Activated T-cell treated with anti-CD3 and anti-CD28 coated beads, Interleukin-2, amount 50 U/mL, for 72 hours (primary cell): ENCODE data around the gene TMEM87B. TPM values are rescaled to one million over a fixed set of nuclear protein-coding genes. Genes with fewer than 3 reads are reported as not detected.
"Not testable (repeated sequence)": the region's sequence is repeated elsewhere in the genome, so short reads cannot be mapped to it uniquely, and the experiment has no call there.

Experiments used
- ATAC-seq, 2 donors: fragments of 150-1000 bp; cut with Tn5 transposase; replicated peaks in 1 of 2; 2 replicates each; pipeline ENCODE4 v1.10.0; 2021; ENCODE audit warnings: moderate library complexity in 2 of 2, mild to moderate bottlenecking in 1 of 2
- DNase-seq, 2 donors: peaks; one replicate each; pipeline ENCODE4 v3.0.0; 2021 to 2022; ENCODE audit warnings: mixed read lengths in 1 of 2
- H3K27ac Mint-ChIP-seq: one replicate; pipeline ENCODE4 v1.8.0; 2022; ENCODE audit warnings: mild to moderate bottlenecking, moderate library complexity, mixed read lengths
- H3K27me3 Mint-ChIP-seq: one replicate; pipeline ENCODE4 v1.8.0; 2022; ENCODE audit warnings: low read depth, mixed read lengths
- H3K36me3 Mint-ChIP-seq, 2 donors: one replicate each; pipeline ENCODE4 v1.8.0; 2022; ENCODE audit warnings: mixed read lengths in 2 of 2, mild to moderate bottlenecking in 1 of 2; ENCODE audit not compliant: insufficient read depth in 2 of 2
- H3K4me1 Mint-ChIP-seq: one replicate; pipeline ENCODE4 v1.8.0; 2022; ENCODE audit warnings: low read depth, mixed read lengths
- H3K4me3 Mint-ChIP-seq, 2 donors: one replicate each; pipeline ENCODE4 v1.8.0; 2022; ENCODE audit warnings: mild to moderate bottlenecking in 2 of 2, mixed read lengths in 2 of 2, moderate library complexity in 2 of 2
- H3K9me3 Mint-ChIP-seq, 2 donors: one replicate each; pipeline ENCODE4 v1.8.0; 2022; ENCODE audit warnings: mixed read lengths in 2 of 2
- total RNA-seq, 2 donors: library from RNA; stranded (reverse); gene quantifications; one replicate each; pipeline ENCODE4 v1.2.3, GENCODE V29; 2022

Gene TMEM87B
- total RNA-seq, 2 donors from 2014 or later, result 31.2 to 36.4 TPM

DNA sequence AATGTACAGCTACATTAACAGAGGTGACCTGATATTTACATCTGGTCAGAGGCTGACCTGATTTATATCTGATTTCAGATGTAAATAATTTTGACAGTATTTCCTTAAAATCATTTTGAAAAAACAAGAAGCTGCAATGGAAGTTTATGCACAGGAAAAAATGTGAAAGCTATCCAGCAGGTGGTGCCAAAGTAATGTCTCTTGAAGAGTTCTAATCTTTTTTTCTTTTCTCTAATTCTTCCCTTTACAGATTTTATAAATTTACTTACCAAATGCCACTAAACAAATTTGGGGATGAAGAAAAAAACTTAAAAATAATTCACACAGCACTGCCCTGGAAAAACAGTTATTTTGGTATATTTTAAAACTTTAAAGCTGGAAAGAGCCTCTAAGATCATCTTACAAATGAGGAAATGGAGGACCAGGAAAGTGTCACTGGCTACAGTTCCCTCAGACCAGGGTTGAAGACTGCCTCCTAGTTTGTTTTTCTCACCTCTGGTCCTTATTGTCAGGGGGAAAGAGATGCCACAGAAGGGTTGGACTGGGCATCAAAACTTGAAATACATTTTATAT, 66.7 kb downstream of the TMEM87B start:
- peaks cover 3 to 9% of the 10 kb centered on the region in 2 donors for H3K9me3 Mint-ChIP-seq
- peaks cover 10% of the 10 kb centered on the region for H3K4me1 Mint-ChIP-seq
- ATAC-seq (no peak), DNase-seq (peak; percentile 35 to 52)
- H3K4me3 Mint-ChIP-seq, result no peak overlapping the region
- H3K27me3 Mint-ChIP-seq, result no peaks in the 10 kb centered on the region
- peaks cover 6 to 26% of the 10 kb centered on the region in 2 donors for H3K36me3 Mint-ChIP-seq
- no peak overlapping the region for H3K27ac Mint-ChIP-seq

- Mint-ChIP-seq H3K9me3 (peaks cover 10 to 12% of the 10 kb centered on the region in 2 donors), H3K4me1 (peaks cover 5% of the 10 kb centered on the region), H3K27me3 (no peaks in the 10 kb centered on the region), H3K36me3 (peaks cover 5 to 20% of the 10 kb centered on the region in 2 donors), H3K27ac (no peak overlapping the region), H3K4me3 (no peak overlapping the region)
- DNase-seq, result no peak
- no peak for ATAC-seq
Observed at GRCh38 chr2:112129060-112129459, 74.0 kb downstream of the TMEM87B start.

- H3K27me3 Mint-ChIP-seq, result peaks cover 15% of the 10 kb centered on the region
- H3K4me1 Mint-ChIP-seq, result peaks cover 5% of the 10 kb centered on the region
- H3K36me3 Mint-ChIP-seq, result peaks cover 3 to 6% of the 10 kb centered on the region in 2 donors
- no peak overlapping the region for H3K27ac Mint-ChIP-seq
- peaks cover 4% of the 10 kb centered on the region in 2 donors for H3K9me3 Mint-ChIP-seq
- DNase-seq, result no peak
- ATAC-seq, result no peak
- H3K4me3 Mint-ChIP-seq, result no peak overlapping the region
Observed at GRCh38 chr2:112133344-112133743, 78.3 kb downstream of the TMEM87B start.

DNA sequence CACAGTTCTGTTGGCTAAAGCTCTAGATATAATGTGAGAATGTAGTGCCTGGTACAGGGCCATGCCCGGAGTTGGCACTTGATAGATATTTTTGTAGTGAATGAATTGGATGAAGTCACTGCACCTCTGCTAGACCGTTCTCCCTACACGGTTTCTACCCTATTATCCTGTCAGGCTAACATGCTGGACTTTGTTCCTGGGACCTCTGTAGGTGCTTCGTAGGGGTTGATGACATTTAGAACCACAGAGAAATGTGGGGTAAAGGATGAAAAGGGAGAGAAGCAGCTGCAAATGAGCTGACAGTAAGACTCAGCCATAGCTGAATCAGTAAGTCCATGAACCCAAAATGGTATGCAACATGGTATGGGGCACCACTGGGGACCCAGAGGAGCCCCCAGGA, 79.1 kb downstream of the TMEM87B start:
- peaks cover 3 to 5% of the 10 kb centered on the region in 2 donors for H3K36me3 Mint-ChIP-seq
- peaks cover 15% of the 10 kb centered on the region for H3K27me3 Mint-ChIP-seq
- peaks cover 3 to 4% of the 10 kb centered on the region in 2 donors for H3K9me3 Mint-ChIP-seq
- ATAC-seq (no peak), DNase-seq (no peak)
- no peak overlapping the region for H3K27ac Mint-ChIP-seq
- H3K4me3 Mint-ChIP-seq, result no peak overlapping the region
- H3K4me1 Mint-ChIP-seq, result peaks cover 5% of the 10 kb centered on the region

GRCh38 chr2:112136096-112136495, 81.0 kb downstream of the TMEM87B start:
- no peak overlapping the region for H3K27ac Mint-ChIP-seq
- peaks cover 5% of the 10 kb centered on the region for H3K4me1 Mint-ChIP-seq
- H3K4me3 Mint-ChIP-seq, result no peak overlapping the region
- no peak for ATAC-seq
- no peak for DNase-seq
- H3K27me3 Mint-ChIP-seq, result peaks cover 23% of the 10 kb centered on the region
- peaks cover 3 to 4% of the 10 kb centered on the region in 2 donors for H3K9me3 Mint-ChIP-seq
- H3K36me3 Mint-ChIP-seq, result peaks cover 3 to 5% of the 10 kb centered on the region in 2 donors

GRCh38 chr2:112137516-112138158, 82.6 kb downstream of the TMEM87B start:
- no peak for DNase-seq
- peak overlapping the region; percentile 64 to 72 for H3K4me3 Mint-ChIP-seq
- no peak overlapping the region for H3K27ac Mint-ChIP-seq
- H3K4me1 Mint-ChIP-seq, result peaks cover 2% of the 10 kb centered on the region
- H3K27me3 Mint-ChIP-seq, result peaks cover 23% of the 10 kb centered on the region
- H3K9me3 Mint-ChIP-seq, result peaks cover 0 to 2% of the 10 kb centered on the region in 2 donors
- ATAC-seq, result peak; percentile 68 to 71
- peaks cover 1 to 4% of the 10 kb centered on the region in 2 donors for H3K36me3 Mint-ChIP-seq

- H3K4me3 Mint-ChIP-seq, result peak within 1 kb of the TSS; percentile 64 to 72
- peaks cover 23% of the 10 kb centered on the region for H3K27me3 Mint-ChIP-seq
- no peaks in the 10 kb centered on the region for H3K4me1 Mint-ChIP-seq
- ATAC-seq (peak; percentile 42 to 52), DNase-seq (no peak)
- H3K9me3 Mint-ChIP-seq, result no peaks in the 10 kb centered on the region
- no peak within 1 kb of the TSS for H3K27ac Mint-ChIP-seq
- no peaks in the 10 kb centered on the region for H3K36me3 Mint-ChIP-seq
Observed at GRCh38 chr2:112138159-112139032, 83.3 kb downstream of the TMEM87B start, which contains the start of gene FBLN7. FBLN7 (plus strand) TSS chr2:112138385; CDS start chr2:112138656, 271 bp downstream.

- not testable (repeated sequence) for H3K4me1 Mint-ChIP-seq, H3K9me3 Mint-ChIP-seq, H3K4me3 Mint-ChIP-seq, DNase-seq, H3K36me3 Mint-ChIP-seq, ATAC-seq, H3K27ac Mint-ChIP-seq
- peaks cover 23% of the 10 kb centered on the region for H3K27me3 Mint-ChIP-seq
Observed at GRCh38 chr2:112139033-112139614, 84.1 kb downstream of the TMEM87B start.

DNA sequence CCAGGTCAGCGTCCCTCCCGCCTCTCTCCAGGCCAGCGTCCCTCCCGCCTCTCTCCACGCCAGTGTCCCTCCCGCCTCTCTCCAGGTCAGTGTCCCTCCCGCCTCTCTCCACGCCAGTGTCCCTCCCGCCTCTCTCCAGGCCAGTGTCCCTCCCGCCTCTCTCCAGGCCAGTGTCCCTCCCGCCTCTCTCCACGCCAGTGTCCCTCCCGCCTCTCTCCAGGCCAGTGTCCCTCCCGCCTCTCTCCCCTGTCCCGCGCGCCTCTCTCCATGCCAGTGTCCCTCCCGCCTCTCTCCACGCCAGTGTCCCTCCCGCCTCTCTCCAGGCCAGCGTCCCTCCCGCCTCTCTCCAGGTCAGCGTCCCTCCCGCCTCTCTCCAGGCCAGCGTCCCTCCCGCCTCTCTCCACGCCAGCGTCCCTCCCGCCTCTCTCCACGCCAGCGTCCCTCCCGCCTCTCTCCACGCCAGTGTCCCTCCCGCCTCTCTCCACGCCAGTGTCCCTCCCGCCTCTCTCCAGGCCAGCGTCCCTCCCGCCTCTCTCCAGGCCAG, 84.7 kb downstream of the TMEM87B start:
- H3K36me3 Mint-ChIP-seq, H3K9me3 Mint-ChIP-seq, H3K27ac Mint-ChIP-seq, H3K4me1 Mint-ChIP-seq, ATAC-seq, H3K4me3 Mint-ChIP-seq, DNase-seq: not testable (repeated sequence)
- H3K27me3 Mint-ChIP-seq, result peaks cover 23% of the 10 kb centered on the region

GRCh38 chr2:112140205-112140802, 85.2 kb downstream of the TMEM87B start:
- Mint-ChIP-seq H3K4me3 (peak overlapping the region in 1 of 2 donors; percentile 29), H3K36me3 (no peaks in the 10 kb centered on the region), H3K4me1 (no peaks in the 10 kb centered on the region), H3K27ac (no peak overlapping the region), H3K27me3 (peaks cover 23% of the 10 kb centered on the region), H3K9me3 (no peaks in the 10 kb centered on the region)
- DNase-seq, result no peak
- no peak for ATAC-seq

DNA sequence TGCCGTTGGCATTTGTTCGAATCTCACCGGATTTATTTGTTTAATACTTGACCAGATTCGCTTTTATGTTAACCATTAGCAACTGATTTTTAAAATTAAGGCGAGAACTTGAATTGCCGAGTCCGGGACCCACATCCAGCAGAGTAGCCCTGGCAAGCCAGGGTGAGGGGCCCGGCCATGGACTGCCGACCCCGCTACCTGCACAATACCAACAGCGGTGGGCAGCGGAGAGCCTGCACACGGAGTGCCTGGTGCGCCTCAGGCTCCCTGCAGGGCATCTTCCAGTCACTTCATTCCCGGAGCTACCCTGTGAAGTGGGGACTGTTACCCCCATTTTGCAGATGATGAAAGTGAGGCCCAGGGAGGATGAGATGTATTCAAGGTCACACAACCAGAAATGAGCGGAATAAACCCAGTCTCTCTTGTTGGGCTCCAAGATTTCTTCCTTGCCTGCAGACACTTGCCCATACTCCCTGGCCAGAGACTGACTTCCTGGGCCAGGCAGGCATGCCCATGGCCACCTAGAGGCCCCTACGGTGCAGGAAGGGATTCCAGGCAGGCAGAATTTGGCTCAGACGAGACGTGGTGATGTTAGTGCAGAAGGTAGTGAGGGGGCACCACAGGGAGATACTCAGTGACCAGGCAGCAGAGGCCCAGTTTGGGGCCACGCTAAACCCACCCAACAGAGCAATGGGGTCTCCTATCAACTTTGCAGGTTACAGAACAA, 86.0 kb downstream of the TMEM87B start:
- H3K27ac Mint-ChIP-seq, result no peak overlapping the region
- peaks cover 22% of the 10 kb centered on the region for H3K27me3 Mint-ChIP-seq
- DNase-seq (no peak), ATAC-seq (no peak)
- H3K4me3 Mint-ChIP-seq, result no peak overlapping the region
- H3K36me3 Mint-ChIP-seq, result no peaks in the 10 kb centered on the region
- no peaks in the 10 kb centered on the region for H3K4me1 Mint-ChIP-seq
- no peaks in the 10 kb centered on the region for H3K9me3 Mint-ChIP-seq

DNA sequence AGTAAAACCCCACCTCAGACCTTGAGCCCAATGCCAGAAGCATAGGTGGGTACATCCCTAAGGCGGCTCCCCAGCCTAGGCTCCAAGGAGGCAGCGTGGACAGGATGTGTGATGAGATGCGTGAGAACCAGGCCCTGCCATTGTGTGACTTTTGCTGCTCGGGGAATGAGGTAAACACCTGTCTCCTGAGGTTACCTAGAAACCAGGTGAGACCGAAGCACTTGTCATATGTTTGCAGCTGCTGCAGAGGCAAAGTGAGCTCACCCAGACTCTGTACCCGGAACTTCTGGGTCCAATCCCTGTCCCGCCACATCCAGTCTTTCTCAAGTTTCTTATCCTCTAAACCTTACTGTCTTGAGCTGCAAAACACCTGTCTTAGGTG, 86.5 kb downstream of the TMEM87B start:
- no peak for ATAC-seq
- no peak overlapping the region for H3K4me3 Mint-ChIP-seq
- H3K27me3 Mint-ChIP-seq, result peaks cover 16% of the 10 kb centered on the region
- H3K9me3 Mint-ChIP-seq, result no peaks in the 10 kb centered on the region
- DNase-seq, result no peak
- H3K27ac Mint-ChIP-seq, result no peak overlapping the region
- no peaks in the 10 kb centered on the region for H3K36me3 Mint-ChIP-seq
- no peaks in the 10 kb centered on the region for H3K4me1 Mint-ChIP-seq
